Measurements from ENCODE around the gene COL11A1.

COL11A1 gene

GRCh38 chr1:103084181-103084580 is 24.1 kb downstream of the COL11A1 start:
- CTCF ChIA-PET = no interaction called here
- no peak overlapping the region for H3K27ac ChIP-seq (ENCODE audit: extremely low read depth, low read depth, low read length)
- POLR2A ChIA-PET = no interaction called here
- no peaks in the 10 kb centered on the region for H3K36me3 ChIP-seq (ENCODE audit: control insufficient read depth in 2 of 2, insufficient read depth in 1 of 2, low read length in 2 of 2)
- no peaks in the 10 kb centered on the region for H3K9me3 ChIP-seq (ENCODE audit: control insufficient read depth, insufficient read depth, low read depth, low read length)
- H3K4me3 ChIP-seq (ENCODE audit: low read depth, low read length) = no peak overlapping the region
- no peaks in the 10 kb centered on the region for H3K4me1 ChIP-seq (ENCODE audit: control insufficient read depth, insufficient read depth, low read length)
- TF ChIP-seq ZNF354C (tag by site-specific recombination; IDR thresholded peaks at IDR 0.05; ENCODE audit: borderline replicate concordance, low read depth) = no peak
- TF ChIP-seq ZNF138 (tag by site-specific recombination; IDR thresholded peaks at IDR 0.05; ENCODE audit: borderline replicate concordance) = no peak
- no peak for TF ChIP-seq ZNF324 (tag by site-specific recombination; IDR thresholded peaks at IDR 0.05)
- no peak for TF ChIP-seq MYNN (tag by site-specific recombination; IDR thresholded peaks at IDR 0.05; ENCODE audit: borderline replicate concordance)
- TF ChIP-seq AEBP2 (tag by site-specific recombination; IDR thresholded peaks at IDR 0.05; ENCODE audit: borderline replicate concordance) = no peak
- no peak for TF ChIP-seq ZNF514 (tag by site-specific recombination; IDR thresholded peaks at IDR 0.05)
- TF ChIP-seq ZNF747 (tag by site-specific recombination; IDR thresholded peaks at IDR 0.05) = no peak
- TF ChIP-seq ZNF174 (tag by site-specific recombination; IDR thresholded peaks at IDR 0.05) = no peak
- TF ChIP-seq SP2 (tag by site-specific recombination; IDR thresholded peaks at IDR 0.05) = no peak
- no peak for TF ChIP-seq ZNF24 (tag by site-specific recombination; IDR thresholded peaks at IDR 0.05)
- no peak for TF ChIP-seq SCRT1 (tag by site-specific recombination; IDR thresholded peaks at IDR 0.05; ENCODE audit: borderline replicate concordance)
- no peak for TF ChIP-seq GLI4 (tag by site-specific recombination; IDR thresholded peaks at IDR 0.05)
- no peak for TF ChIP-seq REST (tag by site-specific recombination; IDR thresholded peaks at IDR 0.05)
- TF ChIP-seq ZNF394 (tag by site-specific recombination; IDR thresholded peaks at IDR 0.05; ENCODE audit: borderline replicate concordance) = no peak
- no peak for TF ChIP-seq KLF7 (tag by site-specific recombination; IDR thresholded peaks at IDR 0.05; ENCODE audit: borderline replicate concordance)
- TF ChIP-seq ZNF266 (tag by site-specific recombination; IDR thresholded peaks at IDR 0.05; ENCODE audit: low read depth) = no peak
- no peak for TF ChIP-seq ZSCAN5A (tag by site-specific recombination; IDR thresholded peaks at IDR 0.05)
- no peak for TF ChIP-seq ZNF600 (tag by site-specific recombination; IDR thresholded peaks at IDR 0.05)

- ChIA-PET CTCF (no interaction called here), POLR2A (no interaction called here)
- TF ChIP-seq ZEB2 (tag by site-specific recombination; IDR thresholded peaks at IDR 0.05) (no peak), ZNF521 (tag by site-specific recombination; IDR thresholded peaks at IDR 0.05) (no peak), ZSCAN16 (tag by site-specific recombination; IDR thresholded peaks at IDR 0.05) (no peak), ZNF626 (tag by site-specific recombination; IDR thresholded peaks at IDR 0.05) (no peak), ZNF791 (tag by site-specific recombination; IDR thresholded peaks at IDR 0.05) (no peak), ZNF433 (tag by site-specific recombination; IDR thresholded peaks at IDR 0.05; ENCODE audit: low read depth) (no peak)
- Histone ChIP-seq H3K9me3 (ENCODE audit: control insufficient read depth, insufficient read depth, low read depth, low read length) (no peaks in the 10 kb centered on the region), H3K4me1 (ENCODE audit: control insufficient read depth, insufficient read depth, low read length) (no peaks in the 10 kb centered on the region), H3K4me3 (ENCODE audit: low read depth, low read length) (no peak overlapping the region), H3K27ac (ENCODE audit: extremely low read depth, low read depth, low read length) (no peak overlapping the region), H3K36me3 (ENCODE audit: control insufficient read depth in 2 of 2, insufficient read depth in 1 of 2, low read length in 2 of 2) (no peaks in the 10 kb centered on the region)
Observed at GRCh38 chr1:103075316-103076000, 32.9 kb downstream of the COL11A1 start.
